OCI-LY1 (cell line): ENCODE measurements around the gene NKD1.

Experiments used
- CTCF ChIP-seq: fragments of 200-600 bp; sonication (generic), shearing (Covaris generic); IDR thresholded peaks from 2 replicates; pipeline ENCODE4 v1.5.1; 2017; ENCODE audit warnings: mild to moderate bottlenecking, antibody characterized with exemption, low read length, moderate library complexity, mixed read lengths
- EZH2 ChIP-seq: fragments of 200-600 bp; sonication (generic), shearing (Covaris generic); IDR thresholded peaks from 2 replicates; pipeline ENCODE4 v1.8.0; 2017; ENCODE audit warnings: borderline replicate concordance, mixed run types, mild to moderate bottlenecking, antibody characterized with exemption, low read length, moderate library complexity, mixed read lengths

- TF ChIP-seq CTCF, result no peak
- TF ChIP-seq EZH2, result no peak
Measured at GRCh38 chr16:50570354-50570753, 22.2 kb downstream of the NKD1 start.
